ENCODE measurements around the gene PHKB. TPM values are rescaled to one million over a fixed set of nuclear protein-coding genes. Genes with fewer than 3 reads are reported as not detected.

Gene PHKB
- total and polyA plus RNA-seq, 2 donors (not counting 3 experiments of a cell fraction or from before 2014, with no cell fraction given): 30.1 to 61.0 TPM

- BruUV-seq (replicated peaks): no TSS peak
These were observed 72.7 kb downstream of the PHKB start for GRCh38 chr16:47533744-47534292.

More at GRCh38 chr16:47533744-47534292, 72.7 kb downstream of the PHKB start:
- no peak overlapping the region for H3K9ac ChIP-seq (replicated peaks; ENCODE audit: extremely low read depth, insufficient read depth, low read length)
- FAIRE-seq (no peak), DNase-seq (ENCODE audit: low read depth, low spot score) (no peak)
- ChIA-PET POLR2A (no interaction called here), CTCF (no interaction called here)
- no peaks in the 10 kb centered on the region for H3K9me1 ChIP-seq (replicated peaks; ENCODE audit: control insufficient read depth, extremely low read depth, insufficient read depth, low read length)
- H3K4me1 ChIP-seq (ENCODE audit: control insufficient read depth, extremely low read depth, insufficient read depth, low read length): no peaks in the 10 kb centered on the region
- peaks cover 0 to 2% of the 10 kb centered on the region in 2 experiments for H3K36me3 ChIP-seq (ENCODE audit: control insufficient read depth in 2 of 2, extremely low read depth in 1 of 2, insufficient read depth in 2 of 2, low read length in 2 of 2)
- H3K27me3 ChIP-seq (ENCODE audit: control insufficient read depth in 2 of 2, insufficient read depth in 2 of 2, low read length in 2 of 2): no peaks in the 10 kb centered on the region
- TF ChIP-seq POLR2A (IDR thresholded peaks at IDR 0.05; ENCODE audit: low read depth, low read length) (no peak), MAX (IDR thresholded peaks at IDR 0.05; ENCODE audit: insufficient read depth, insufficient read length) (no peak), JUN (IDR thresholded peaks at IDR 0.05; ENCODE audit: borderline replicate concordance, insufficient read depth, insufficient read length, low read depth) (no peak), MYC (IDR thresholded peaks at IDR 0.05; ENCODE audit: low read depth, low read length) (no peak), FOS (IDR thresholded peaks at IDR 0.05; ENCODE audit: borderline replicate concordance, insufficient read depth, low read length) (no peak), POLR2AphosphoS5 (IDR thresholded peaks at IDR 0.05; ENCODE audit: insufficient read depth, low read depth, low read length) (no peak), EZH2 (IDR thresholded peaks at IDR 0.05; ENCODE audit: borderline replicate concordance, low read depth, low read length, severe bottlenecking) (no peak), CTCF (IDR thresholded peaks at IDR 0.05; ENCODE audit: extremely low read depth in 1 of 2, insufficient read depth in 1 of 2, low read depth in 1 of 2, low read length in 2 of 2) (no peak), GATA2 (IDR thresholded peaks at IDR 0.05; ENCODE audit: insufficient read depth, insufficient read length, low read depth, low read length) (no peak)
- no peaks in the 10 kb centered on the region for H3K9me3 ChIP-seq (replicated peaks; ENCODE audit: control insufficient read depth, insufficient read depth, low read length)
- intact Hi-C loops (cut with micrococcal nuclease) (no loop called here), dilution Hi-C loops (cut with MboI; ENCODE audit: extremely low pct_ligation_motif_present, low sequenced_read_pairs) (no loop called here)
- no peak overlapping the region for H3K27ac ChIP-seq (ENCODE audit: insufficient read depth, low read depth, low read length)
- H2AFZ ChIP-seq (ENCODE audit: low read depth, low read length): no peak overlapping the region
- H4K20me1 ChIP-seq (replicated peaks; ENCODE audit: control insufficient read depth, extremely low read depth, insufficient read depth, low read length): no peaks in the 10 kb centered on the region
- no peaks in the 10 kb centered on the region for H3K79me2 ChIP-seq (ENCODE audit: control insufficient read depth, insufficient read depth, low read length)
- H3K4me2 ChIP-seq (ENCODE audit: insufficient read depth, low read length): no peak overlapping the region
- no peak overlapping the region for H3K4me3 ChIP-seq (replicated peaks in 1 of 3; ENCODE audit: insufficient read depth in 1 of 3, low read depth in 1 of 3, low read length in 3 of 3)

All from endothelial cell of umbilical vein (primary cell).